IPS-NIHi7 (cell line): Measurements from ENCODE around the gene CAND1.

Experiments
- DNase-seq: peaks from one replicate; pipeline ENCODE4 v3.0.0; 2012; ENCODE audit warnings: mixed read lengths; ENCODE audit errors: extremely low spot score

CAND1 gene

GRCh38 chr12:67280572-67280971, 11.4 kb downstream of the CAND1 start:
- no peak for DNase-seq

DNA sequence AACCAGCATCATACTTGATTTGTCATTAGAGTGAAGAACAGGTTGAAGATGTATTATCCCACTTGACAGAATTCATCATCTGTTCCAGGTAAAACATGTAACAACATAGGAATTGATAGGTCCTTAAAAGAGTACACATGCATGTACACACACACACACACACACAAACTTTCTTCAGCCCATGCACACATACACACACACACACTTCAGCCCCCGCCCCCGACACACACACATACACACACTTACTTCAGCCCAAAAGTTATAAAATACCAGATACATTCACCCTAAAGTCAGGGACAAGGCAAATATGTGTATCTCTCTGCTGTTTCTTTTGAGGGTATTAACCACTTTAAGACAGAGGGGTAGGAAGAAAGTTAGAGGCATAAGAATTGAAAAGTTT, 15.4 kb downstream of the CAND1 start:
- no peak for DNase-seq

GRCh38 chr12:67286257-67286656, 17.1 kb downstream of the CAND1 start:
- no peak for DNase-seq

GRCh38 chr12:67287311-67287710, 18.2 kb downstream of the CAND1 start:
- no peak for DNase-seq

GRCh38 chr12:67288561-67288960, 19.4 kb downstream of the CAND1 start:
- DNase-seq, result no peak

GRCh38 chr12:67290378-67290777, 21.2 kb downstream of the CAND1 start:
- DNase-seq, result no peak

- no peak for DNase-seq
Measured at GRCh38 chr12:67299526-67299925, 30.4 kb downstream of the CAND1 start.

DNA sequence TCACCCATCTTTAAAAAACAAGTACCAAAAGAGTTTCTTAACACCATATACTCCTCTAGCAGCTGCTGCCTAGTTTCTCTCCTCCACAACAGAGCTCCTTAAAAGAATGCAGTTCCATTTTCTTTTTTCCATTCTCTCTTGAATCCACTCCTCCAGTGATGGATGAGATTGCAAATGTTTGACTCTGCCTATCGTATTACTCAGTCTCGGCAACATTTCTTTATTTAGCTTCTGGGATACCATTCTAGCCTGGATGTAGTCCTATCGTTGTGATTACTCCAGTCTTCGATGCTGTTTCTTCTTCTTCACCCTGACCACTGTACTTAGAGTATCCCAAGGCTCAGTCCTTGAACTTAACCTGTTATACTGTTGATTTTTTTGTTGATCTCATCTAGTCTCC, 30.8 kb downstream of the CAND1 start:
- no peak for DNase-seq

DNA sequence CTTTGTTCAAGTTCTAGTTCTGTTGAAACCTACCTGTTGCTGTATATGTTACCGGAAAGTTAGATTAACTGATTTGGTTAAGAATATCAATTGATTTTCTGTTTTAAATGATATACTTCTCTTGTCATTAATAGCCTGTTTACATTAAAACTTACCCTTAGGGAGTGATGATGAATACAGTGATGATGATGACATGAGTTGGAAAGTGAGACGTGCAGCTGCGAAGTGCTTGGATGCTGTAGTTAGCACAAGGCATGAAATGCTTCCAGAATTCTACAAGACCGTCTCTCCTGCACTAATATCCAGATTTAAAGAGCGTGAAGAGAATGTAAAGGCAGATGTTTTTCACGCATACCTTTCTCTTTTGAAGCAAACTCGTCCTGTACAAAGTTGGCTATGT, 33.0 kb downstream of the CAND1 start:
- DNase-seq, result no peak

DNA sequence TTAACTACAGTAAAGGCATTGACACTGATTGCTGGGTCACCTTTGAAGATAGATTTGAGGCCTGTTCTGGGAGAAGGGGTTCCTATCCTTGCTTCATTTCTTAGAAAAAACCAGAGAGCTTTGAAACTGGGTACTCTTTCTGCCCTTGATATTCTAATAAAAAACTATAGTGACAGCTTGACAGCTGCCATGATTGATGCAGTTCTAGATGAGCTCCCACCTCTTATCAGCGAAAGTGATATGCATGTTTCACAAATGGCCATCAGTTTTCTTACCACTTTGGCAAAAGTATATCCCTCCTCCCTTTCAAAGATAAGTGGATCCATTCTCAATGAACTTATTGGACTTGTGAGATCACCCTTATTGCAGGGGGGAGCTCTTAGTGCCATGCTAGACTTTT, 36.4 kb downstream of the CAND1 start:
- no peak for DNase-seq

- DNase-seq, result no peak
Measured at GRCh38 chr12:67306712-67307111, 37.6 kb downstream of the CAND1 start.

GRCh38 chr12:67315661-67316060, 46.5 kb downstream of the CAND1 start:
- no peak for DNase-seq

GRCh38 chr12:67318786-67319185, 49.6 kb downstream of the CAND1 start:
- no peak for DNase-seq

DNA sequence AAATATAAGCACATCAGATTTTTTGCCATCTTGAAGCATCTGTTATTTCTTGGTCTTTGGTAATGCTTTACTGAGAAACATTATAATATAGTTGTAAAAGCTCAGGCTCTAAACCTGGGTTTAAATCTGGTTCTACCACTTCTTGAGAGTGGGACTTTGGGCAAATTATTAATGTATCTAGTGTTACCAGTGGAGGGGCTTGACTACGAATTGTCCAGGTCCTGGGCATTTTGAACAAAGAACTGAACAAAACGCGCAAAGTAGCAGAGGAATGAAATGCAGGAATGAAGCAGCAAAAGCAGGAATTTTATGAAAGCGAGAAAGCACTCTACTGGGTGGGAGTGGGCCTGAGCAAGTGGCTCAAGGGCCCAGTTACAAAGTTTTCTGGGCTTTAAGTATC, 50.8 kb downstream of the CAND1 start:
- no peak for DNase-seq

- no peak for DNase-seq
Measured at GRCh38 chr12:67320614-67321295, 51.6 kb downstream of the CAND1 start.

DNA sequence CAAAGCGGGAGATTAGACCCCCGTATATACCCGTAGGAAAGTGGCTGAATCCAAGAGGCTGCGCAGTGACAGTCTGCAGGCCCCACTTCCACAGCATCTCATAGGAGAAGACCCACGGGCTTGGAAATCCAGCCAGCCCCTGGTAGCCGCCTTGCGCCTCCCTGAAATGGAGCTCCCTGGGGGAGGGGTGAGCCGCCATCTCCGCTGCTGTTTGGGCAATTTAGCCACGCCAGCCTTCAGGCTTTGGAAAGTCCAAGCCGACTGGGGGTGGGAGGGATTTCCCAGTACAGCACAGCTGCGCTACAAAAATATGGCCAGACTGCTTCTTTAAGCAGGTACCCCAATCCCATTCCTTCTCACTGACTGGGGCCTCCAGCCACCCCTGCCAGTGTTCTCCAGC, 53.4 kb downstream of the CAND1 start:
- DNase-seq, result no peak

GRCh38 chr12:67323007-67323406, 53.8 kb downstream of the CAND1 start:
- no peak for DNase-seq

DNA sequence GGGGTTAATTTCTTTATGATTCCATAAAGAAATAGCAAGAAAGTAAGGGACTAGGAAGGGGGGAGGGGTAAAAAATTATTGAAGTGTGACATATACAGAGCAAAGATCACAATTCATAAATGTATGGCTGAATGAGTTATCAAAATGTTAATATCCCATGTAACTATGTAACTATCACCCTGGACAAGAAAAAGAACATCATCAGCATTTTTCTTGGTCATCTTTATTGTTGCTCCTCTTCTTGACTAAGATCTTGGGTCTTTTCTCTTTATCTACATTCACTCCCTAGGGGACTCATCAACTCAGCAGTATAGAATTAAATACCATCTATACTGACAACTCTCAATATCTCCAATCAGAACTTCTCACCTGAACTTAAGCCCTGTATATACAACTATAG, 57.5 kb downstream of the CAND1 start:
- DNase-seq, result no peak

DNA sequence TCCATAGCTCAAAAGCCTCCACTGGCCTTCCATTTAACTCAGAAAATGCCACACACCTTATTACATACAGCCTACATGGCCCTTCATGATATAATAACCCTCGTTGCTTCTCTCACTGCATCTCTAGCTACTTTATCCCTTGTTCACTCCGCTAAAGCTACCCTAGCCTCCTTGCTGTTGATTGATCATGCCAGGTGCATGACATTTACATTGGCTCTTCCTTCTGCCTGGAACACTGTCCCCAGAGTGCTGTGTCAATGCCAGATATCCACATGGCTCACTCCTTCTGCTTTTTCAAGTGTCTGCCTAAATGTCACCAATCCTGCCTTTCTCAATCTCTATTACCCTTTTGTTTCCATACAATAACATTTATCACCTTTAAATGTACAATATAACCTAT, 58.3 kb downstream of the CAND1 start:
- DNase-seq, result no peak

GRCh38 chr12:67331123-67331522, 62.0 kb downstream of the CAND1 start:
- no peak for DNase-seq

- DNase-seq, result no peak
Measured at GRCh38 chr12:67331828-67332227, 62.7 kb downstream of the CAND1 start.

- no peak for DNase-seq
Measured at GRCh38 chr12:67333649-67334048, 64.5 kb downstream of the CAND1 start.

DNA sequence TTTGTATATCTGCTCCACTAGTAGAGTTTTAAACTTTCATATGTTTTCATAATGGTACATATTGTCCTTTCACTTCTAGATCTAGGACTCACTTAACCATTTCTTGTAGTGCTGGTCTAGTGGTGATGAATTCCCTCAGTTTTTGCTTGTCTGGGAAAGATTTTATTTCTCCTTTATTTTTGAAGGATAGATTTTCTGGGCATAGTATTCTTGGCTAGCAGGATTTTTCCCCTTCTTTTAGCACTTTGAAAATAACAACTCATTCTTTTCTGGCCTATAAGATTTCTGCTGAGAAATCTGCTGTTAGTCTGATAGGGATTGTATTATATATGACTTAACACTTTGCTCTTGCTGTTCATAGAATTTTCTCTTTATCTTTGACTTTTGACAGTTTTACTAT, 69.3 kb downstream of the CAND1 start:
- DNase-seq, result no peak

DNA sequence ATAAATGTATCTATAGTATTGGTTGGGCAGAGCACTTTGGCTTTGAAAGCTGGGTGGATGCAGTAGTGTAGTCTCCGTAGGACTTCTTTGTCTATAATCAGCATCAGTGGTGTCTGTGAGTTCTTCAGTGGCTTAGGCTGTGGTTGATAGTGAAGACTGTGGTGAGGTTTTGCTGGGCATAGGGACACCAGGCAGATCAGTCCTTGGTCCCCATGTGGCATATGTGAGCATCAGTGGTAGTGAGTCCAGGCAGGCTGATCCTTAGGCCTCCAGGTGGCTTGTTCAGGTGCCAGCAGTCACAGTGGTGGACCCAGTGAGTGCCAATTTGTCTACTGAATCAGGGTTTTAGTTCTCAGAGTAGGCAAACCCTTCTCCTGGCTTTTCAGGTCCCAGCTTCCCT, 70.4 kb downstream of the CAND1 start:
- DNase-seq, result no peak
